ENCODE data around the gene UBE2L3.
A peak's percentile ranks its signal among the peaks of the same experiment; 100 is the strongest.
"Not testable (repeated sequence)": the region's sequence is repeated elsewhere in the genome, so short reads cannot be mapped to it uniquely, and the experiment has no call there.

UBE2L3 gene

GRCh38 chr22:21629255-21630149 lies 62.0 kb downstream of the UBE2L3 start, which contains the start of gene YDJC:
Gene YDJC (minus strand): TSS chr22:21630022. CDS start chr22:21630014, 8 bp downstream.
- peak; percentile 97 for DNase-seq

GRCh38 chr22:21631025-21631424 lies 63.5 kb downstream of the UBE2L3 start:
- DNase-seq, result no peak

DNA sequence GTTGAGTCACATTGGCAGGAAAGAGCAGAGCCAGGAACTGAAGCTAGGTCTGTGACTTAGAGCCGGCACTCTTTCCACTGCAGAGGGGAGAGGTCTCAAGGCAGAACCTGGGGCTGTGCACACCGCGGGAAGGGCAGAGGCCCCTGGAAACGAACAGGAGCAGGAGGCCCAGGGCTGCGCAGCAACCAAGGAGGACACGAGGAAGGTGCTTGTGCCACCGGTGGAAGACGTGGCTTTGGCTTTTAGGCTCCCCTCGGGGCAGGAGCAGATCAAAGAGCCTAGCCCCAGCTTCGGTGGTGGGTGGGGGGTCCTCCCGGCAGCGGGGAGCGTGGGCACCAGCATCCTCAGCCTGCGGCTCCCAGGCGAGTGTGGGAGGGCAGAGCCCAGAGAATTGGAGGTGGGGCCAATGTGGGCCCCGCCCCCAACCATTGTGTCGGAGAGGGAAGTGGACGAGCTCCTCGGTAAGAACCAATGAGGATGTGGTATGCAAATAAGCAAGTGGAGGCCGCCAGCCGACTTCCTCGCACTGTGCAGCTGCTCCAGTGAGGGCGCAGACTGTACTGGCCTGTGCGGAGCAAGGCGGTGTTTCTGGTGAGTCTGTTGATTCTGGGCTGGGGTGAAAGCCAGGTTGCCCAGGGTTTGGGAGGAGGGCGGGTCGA lies 64.9 kb downstream of the UBE2L3 start, which contains the start of gene CCDC116:
TSS of gene CCDC116 (plus strand) at position 524 of the 659 bp plus-strand sequence. CDS start 422 bp downstream, outside the sequence.
- DNase-seq, result peak; percentile 47

- DNase-seq, result no peak
These were observed 65.4 kb downstream of the UBE2L3 start for GRCh38 chr22:21632931-21633330.

- no peak for DNase-seq
These were observed 66.0 kb downstream of the UBE2L3 start for GRCh38 chr22:21633481-21633880.

DNA sequence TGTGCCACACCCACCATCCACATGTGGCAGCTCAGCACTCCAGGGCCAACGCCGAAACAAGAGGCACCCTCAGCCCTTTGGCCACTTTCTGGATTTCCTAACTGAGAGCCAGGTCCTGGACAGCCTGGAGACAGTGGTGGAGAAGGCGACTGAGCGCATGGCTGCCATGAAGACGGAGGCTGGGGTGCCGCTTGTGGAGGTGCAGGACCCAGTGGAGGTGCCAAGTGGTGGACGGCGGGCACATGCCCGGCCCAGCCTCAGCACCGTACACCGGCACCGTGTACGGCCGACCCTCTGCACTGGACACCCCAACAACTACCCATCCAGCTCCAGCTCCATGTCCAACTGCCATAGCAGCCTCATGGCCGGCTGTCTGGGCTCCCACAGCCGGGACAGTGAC lies 66.6 kb downstream of the UBE2L3 start:
- DNase-seq, result no peak

DNA sequence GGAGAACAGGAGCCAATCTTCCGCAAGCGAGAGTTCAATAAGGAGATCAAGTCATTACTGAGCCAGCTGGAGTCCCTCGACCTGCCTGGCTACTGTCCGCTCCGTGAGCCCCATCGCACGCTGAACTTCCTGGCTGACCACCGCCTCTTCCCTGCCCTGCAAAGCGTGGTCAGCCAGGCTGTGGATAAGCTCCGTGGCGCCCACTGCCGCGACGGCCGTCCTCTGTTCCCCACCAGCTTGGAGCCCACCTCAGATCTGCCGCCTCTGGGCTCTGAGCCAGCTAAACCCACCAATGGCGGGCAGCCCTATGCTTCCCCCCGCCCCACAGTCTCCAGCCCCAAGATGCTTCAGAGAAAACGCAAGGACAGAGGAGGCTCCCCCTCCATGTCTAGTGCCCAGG lies 67.3 kb downstream of the UBE2L3 start:
- no peak for DNase-seq

- no peak for DNase-seq
These were observed 68.4 kb downstream of the UBE2L3 start for GRCh38 chr22:21635771-21636510.

DNA sequence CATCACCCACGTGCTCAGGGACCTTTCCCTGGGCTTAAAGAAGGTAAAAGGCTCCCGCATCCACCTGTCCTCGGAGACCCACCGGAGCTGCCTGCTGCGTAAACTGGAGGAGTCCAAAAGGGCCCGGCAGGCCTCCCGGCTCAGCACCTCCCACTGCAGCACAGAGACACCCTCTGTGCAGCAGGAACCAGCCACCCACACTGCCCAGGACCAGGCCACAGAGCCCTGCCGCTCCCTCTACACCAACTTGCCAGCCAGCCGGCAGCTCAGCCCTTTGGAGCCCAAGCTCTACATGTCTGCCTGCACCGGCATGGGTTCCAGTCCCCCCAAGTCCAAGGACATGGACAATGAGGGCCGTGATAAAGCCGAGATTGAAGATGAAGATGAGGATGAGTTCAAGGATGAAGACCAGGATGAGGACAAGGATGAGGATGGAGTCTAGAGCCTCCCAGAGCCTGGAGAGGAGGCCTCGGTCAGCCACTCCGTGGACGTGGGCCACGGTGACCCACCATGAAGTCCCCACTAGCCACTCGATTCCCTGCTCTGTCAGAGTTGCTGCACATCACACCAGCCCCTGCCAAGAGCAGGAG lies 69.2 kb downstream of the UBE2L3 start:
- no peak for DNase-seq

DNA sequence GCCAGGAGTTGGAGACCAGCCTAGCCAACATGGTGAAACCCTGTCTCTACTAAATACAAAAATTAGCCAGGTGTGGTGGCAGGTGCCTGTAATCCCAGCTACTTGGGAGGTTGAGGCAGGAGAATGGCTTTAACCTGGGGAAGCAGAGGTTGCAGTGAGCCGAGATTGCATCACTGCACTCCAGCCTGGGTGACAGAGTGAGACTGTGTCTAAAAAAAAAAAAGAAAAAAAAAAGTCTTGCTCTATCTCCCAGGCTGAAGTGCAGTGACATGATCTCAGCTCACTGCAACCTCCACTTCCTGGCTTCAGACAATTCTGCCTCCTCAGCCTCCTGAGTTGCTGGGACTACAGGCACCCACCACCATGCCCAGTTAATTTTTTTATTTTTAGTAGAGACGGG lies 69.9 kb downstream of the UBE2L3 start:
- not testable (repeated sequence) for DNase-seq

DNA sequence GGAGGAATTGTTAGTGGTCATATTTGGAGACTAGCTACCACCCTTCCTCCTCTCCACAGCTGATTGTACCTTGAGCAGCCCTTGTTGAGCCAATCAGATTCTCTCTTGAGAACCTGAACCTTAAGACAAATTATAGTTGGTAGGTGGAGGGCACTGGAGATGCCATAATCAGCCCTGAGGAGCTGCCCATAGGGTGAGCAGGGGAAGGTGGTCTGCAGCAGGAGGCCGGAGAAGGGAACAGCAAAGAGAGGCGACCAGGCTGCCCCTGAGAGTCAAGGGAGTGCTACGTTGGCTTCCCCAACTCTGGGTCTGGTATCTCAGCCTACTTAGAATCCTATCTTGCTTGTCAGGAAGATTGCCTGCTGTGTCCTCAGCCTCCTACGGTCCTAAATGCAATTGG lies 71.8 kb downstream of the UBE2L3 start:
- no peak for DNase-seq

- DNase-seq, result no peak
These were observed 73.3 kb downstream of the UBE2L3 start for GRCh38 chr22:21640810-21641209.

GRCh38 chr22:21641417-21641788 lies 73.9 kb downstream of the UBE2L3 start:
- DNase-seq, result peak; percentile 83

GRCh38 chr22:21641789-21642583 lies 74.5 kb downstream of the UBE2L3 start, which contains the start of gene SDF2L1:
Gene SDF2L1 (plus strand): TSS chr22:21642302. CDS start chr22:21642337, 35 bp downstream.
- peak; percentile 100 for DNase-seq

GRCh38 chr22:21642584-21643448 lies 75.3 kb downstream of the UBE2L3 start:
- DNase-seq, result peak; percentile 66

GRCh38 chr22:21643533-21644357 lies 76.2 kb downstream of the UBE2L3 start:
- no peak for DNase-seq

DNA sequence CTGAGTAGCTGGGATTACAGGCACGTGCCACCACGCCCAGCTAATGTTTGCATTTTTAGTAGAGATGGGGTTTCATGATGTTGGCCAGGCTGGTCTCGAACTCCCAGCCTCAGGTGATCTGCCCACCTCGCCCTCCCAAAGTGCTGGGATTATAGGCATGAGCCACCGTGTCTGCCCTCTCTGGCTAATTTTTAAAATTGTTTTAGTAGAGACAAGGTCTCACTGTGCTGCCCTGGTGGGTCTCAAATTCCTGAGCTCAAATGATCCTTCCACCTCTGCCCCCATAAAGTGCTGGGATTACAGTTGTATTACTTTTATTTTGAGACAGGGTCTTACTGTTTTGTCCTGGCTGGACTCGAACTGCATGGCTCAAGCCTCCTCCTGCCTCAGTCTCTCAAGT lies 78.0 kb downstream of the UBE2L3 start:
- not testable (repeated sequence) for DNase-seq

- peak; percentile 84 for DNase-seq
These were observed 79.4 kb downstream of the UBE2L3 start for GRCh38 chr22:21646608-21647590.

- DNase-seq, result no peak
These were observed 82.8 kb downstream of the UBE2L3 start for GRCh38 chr22:21650280-21650679.
